Activated CD4-positive, alpha-beta memory T cell treated with anti-CD3 and anti-CD28 coated beads, Interleukin-2, amount 10 ng/mL, durations not matched to agents 7 days and 5 days (primary cell): ENCODE data around the gene IRF2. TPM values are rescaled to one million over a fixed set of nuclear protein-coding genes. Genes with fewer than 3 reads are reported as not detected.

Experiments
- CTCF ChIA-PET: fragments of 350-600 bp; sonication (Branson Sonifier 250); formaldehyde crosslinking; loops from one replicate; lab custom pipeline; 2021; ENCODE audit warnings: antibody characterized with exemption, inconsistent platforms; lab: Charles Lee
- POLR2A ChIA-PET: fragments of 350-600 bp; sonication (Branson Sonifier 250); formaldehyde crosslinking; loops from one replicate; lab custom pipeline; 2021; ENCODE audit warnings: antibody characterized with exemption; lab: Charles Lee
- DNase-seq: peaks from one replicate; pipeline ENCODE4 v3.0.0-alpha.2; 2020
- H3K27ac Mint-ChIP-seq: one replicate; pipeline ENCODE4 v1.8.0; 2021; ENCODE audit warnings: mild to moderate bottlenecking, mixed read lengths
- H3K27me3 Mint-ChIP-seq: one replicate; pipeline ENCODE4 v1.8.0; 2021; ENCODE audit warnings: mixed read lengths
- H3K36me3 Mint-ChIP-seq: one replicate; pipeline ENCODE4 v1.8.0; 2021; ENCODE audit warnings: low read depth, mixed read lengths
- H3K4me1 Mint-ChIP-seq: one replicate; pipeline ENCODE4 v1.8.0; 2021; ENCODE audit warnings: mixed read lengths
- H3K4me3 Mint-ChIP-seq: one replicate; pipeline ENCODE4 v1.8.0; 2021; ENCODE audit warnings: mild to moderate bottlenecking, mixed read lengths
- H3K9me3 Mint-ChIP-seq: one replicate; pipeline ENCODE4 v1.8.0; 2021; ENCODE audit warnings: mixed read lengths
- total RNA-seq, 2 experiments: library from RNA; stranded (reverse); gene quantifications; one replicate each; pipeline ENCODE4 v1.2.3, GENCODE V29; 2021

The IRF2 gene
- total RNA-seq, 2 experiments from 2014 or later, result 77.2 to 78.5 TPM

DNA sequence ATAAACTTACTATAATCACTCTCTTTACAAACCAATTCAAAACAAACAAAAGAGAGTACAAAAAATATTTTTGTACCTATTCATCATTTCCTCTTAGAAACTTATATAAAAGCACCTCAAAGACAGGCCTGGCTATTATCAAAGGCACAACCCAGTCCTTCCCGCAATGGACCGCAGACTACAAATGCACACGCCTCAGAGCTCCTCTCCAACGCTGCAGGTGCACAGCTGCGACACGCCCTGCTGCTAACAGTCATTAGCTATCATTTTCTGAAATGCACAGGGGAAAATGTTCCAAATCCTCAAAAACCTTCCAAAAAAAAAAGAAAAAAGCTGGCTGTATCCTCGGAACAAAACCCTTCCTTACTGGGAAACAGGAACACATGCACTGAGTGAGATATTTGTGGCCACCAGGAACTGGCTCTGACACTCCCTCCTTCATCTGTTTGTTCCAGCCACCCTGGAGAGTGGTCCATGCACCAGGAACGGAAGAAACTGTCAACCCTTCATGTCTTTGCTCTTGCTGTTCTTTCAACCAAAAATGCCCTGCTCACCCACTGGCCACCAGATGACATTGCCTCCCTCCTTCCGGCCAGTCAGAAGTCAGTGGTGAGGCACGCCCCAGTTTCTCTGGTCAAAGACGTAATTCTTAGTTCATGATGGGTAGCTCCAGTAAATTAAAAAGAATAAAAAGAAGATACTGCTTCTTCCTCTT lies 16.7 kb downstream of the IRF2 start:
- CTCF ChIA-PET, result interaction anchor here (1.6 kb wide), 1 partner anchor 193 kb away, joined by 5 read pairs; no protein-coding TSS in a partner anchor
- POLR2A ChIA-PET, result interaction anchor here (1.6 to 1.7 kb wide), 2 partner anchors 17 to 37 kb away, joined by 4 to 5 read pairs; partner anchors contain the start of gene IRF2

GRCh38 chr4:184456337-184456736 lies 18.0 kb downstream of the IRF2 start:
- ChIA-PET POLR2A (interaction anchor here (1.1 kb wide), 1 partner anchor 18 kb away, joined by 3 read pairs; the partner anchor contains the start of gene IRF2), CTCF (no interaction called here)
- Mint-ChIP-seq H3K4me1 (peaks cover 66% of the 10 kb centered on the region), H3K27ac (no peak overlapping the region), H3K27me3 (no peaks in the 10 kb centered on the region), H3K4me3 (no peak overlapping the region), H3K36me3 (peaks cover 41% of the 10 kb centered on the region), H3K9me3 (no peaks in the 10 kb centered on the region)
- no peak for DNase-seq

More for the DNA sequence above, 16.7 kb downstream of the IRF2 start:
- Mint-ChIP-seq H3K4me1 (peaks cover 70% of the 10 kb centered on the region), H3K4me3 (no peak overlapping the region), H3K27me3 (no peaks in the 10 kb centered on the region), H3K9me3 (no peaks in the 10 kb centered on the region), H3K36me3 (peaks cover 32% of the 10 kb centered on the region), H3K27ac (no peak overlapping the region)
- DNase-seq, result no peak

DNA sequence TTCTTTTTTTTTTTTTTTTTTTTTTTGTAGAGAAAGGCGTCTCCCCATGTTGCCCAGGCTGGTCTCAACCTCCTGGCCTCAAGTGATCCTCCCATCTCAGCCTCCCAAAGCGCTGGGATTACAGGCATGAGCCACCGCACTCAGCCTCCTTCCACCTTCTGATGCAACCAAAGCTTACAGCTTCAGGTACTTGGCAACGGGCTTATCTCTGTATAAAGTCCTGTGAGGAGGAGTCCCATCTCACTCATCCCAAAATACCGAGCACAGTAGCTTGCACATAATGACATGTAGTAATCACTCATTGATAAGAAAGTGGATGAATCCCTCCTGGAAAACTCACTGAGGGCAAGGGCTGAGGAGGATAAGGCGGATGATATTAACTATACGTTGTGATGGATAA lies 19.1 kb downstream of the IRF2 start:
- no peak overlapping the region for H3K27ac Mint-ChIP-seq
- DNase-seq, result no peak
- no peaks in the 10 kb centered on the region for H3K27me3 Mint-ChIP-seq
- H3K36me3 Mint-ChIP-seq, result peaks cover 45% of the 10 kb centered on the region
- no peak overlapping the region for H3K4me3 Mint-ChIP-seq
- no peaks in the 10 kb centered on the region for H3K9me3 Mint-ChIP-seq
- H3K4me1 Mint-ChIP-seq, result peaks cover 60% of the 10 kb centered on the region
- ChIA-PET POLR2A (interaction anchor here (1.1 kb wide), 1 partner anchor 19 kb away, joined by 3 read pairs; the partner anchor contains the start of gene IRF2), CTCF (interaction anchor here (0.6 kb wide), 1 partner anchor 390 kb away, joined by 3 read pairs; no protein-coding TSS in a partner anchor)

GRCh38 chr4:184453365-184454160 lies 20.8 kb downstream of the IRF2 start:
- H3K9me3 Mint-ChIP-seq, result no peaks in the 10 kb centered on the region
- peak overlapping the region; percentile 59 for H3K27ac Mint-ChIP-seq
- no peaks in the 10 kb centered on the region for H3K27me3 Mint-ChIP-seq
- peak; percentile 43 for DNase-seq
- H3K36me3 Mint-ChIP-seq, result peaks cover 45% of the 10 kb centered on the region
- peaks cover 59% of the 10 kb centered on the region for H3K4me1 Mint-ChIP-seq
- H3K4me3 Mint-ChIP-seq, result no peak overlapping the region
- ChIA-PET POLR2A (interaction anchor here (1.0 to 2.4 kb wide), 7 partner anchors 9 to 280 kb away, joined by 3 to 14 read pairs (median 4); partner anchors contain the start of gene IRF2), CTCF (interaction anchor here (1.7 kb wide), 1 partner anchor 189 kb away, joined by 6 read pairs; no protein-coding TSS in a partner anchor)

DNA sequence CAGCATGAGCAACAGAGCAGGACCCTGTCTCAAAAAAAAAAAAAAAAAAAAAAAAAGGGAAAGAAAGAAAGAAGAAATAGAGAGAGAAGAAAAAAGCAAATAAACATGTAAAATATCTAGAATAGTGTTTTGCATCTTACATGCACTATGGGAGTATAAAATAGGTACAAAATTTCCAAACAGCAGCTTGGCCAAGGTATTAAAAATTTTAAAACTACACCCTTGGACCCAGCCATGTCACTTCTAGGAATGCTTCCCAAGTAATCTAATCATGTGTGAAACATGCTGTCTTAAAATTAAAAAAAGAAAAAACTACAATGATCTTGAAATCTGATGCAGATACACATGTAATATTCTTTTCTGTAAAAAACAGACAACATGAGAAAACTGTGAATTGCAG lies 21.6 kb downstream of the IRF2 start:
- Mint-ChIP-seq H3K36me3 (peaks cover 45% of the 10 kb centered on the region), H3K4me1 (peaks cover 58% of the 10 kb centered on the region), H3K27me3 (no peaks in the 10 kb centered on the region), H3K4me3 (no peak overlapping the region), H3K27ac (no peak overlapping the region), H3K9me3 (no peaks in the 10 kb centered on the region)
- POLR2A ChIA-PET, result interaction anchor here (1.0 to 2.4 kb wide), 5 partner anchors 9 to 36 kb away, joined by 3 to 14 read pairs (median 4); partner anchors contain the start of gene IRF2
- CTCF ChIA-PET, result interaction anchor here (1.7 kb wide), 1 partner anchor 189 kb away, joined by 6 read pairs; no protein-coding TSS in a partner anchor
- DNase-seq, result no peak

DNA sequence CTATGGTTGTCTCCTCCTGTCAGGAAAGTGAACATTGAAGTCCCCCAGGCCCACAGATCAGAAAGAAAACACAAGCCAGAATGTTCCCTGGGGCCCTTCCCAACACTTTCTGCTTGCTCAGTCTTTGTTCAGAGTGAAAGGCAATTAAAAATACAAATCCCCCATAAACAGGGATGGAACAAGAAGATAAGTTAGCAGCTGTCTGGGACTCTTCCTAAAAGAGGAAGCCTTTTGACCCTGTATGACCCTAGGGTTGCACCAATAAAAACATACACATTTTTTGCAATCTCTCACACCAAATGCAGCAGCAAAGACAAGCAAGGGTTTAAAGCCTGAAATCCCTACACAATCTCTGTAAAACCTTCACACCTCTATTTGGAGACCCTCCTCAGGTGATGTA lies 22.6 kb downstream of the IRF2 start:
- peaks cover 46% of the 10 kb centered on the region for H3K36me3 Mint-ChIP-seq
- no peak overlapping the region for H3K4me3 Mint-ChIP-seq
- DNase-seq, result no peak
- H3K27ac Mint-ChIP-seq, result no peak overlapping the region
- ChIA-PET CTCF (interaction anchor here (1.0 kb wide), 1 partner anchor 14 kb away, joined by 5 read pairs; no protein-coding TSS in a partner anchor), POLR2A (no interaction called here)
- H3K9me3 Mint-ChIP-seq, result no peaks in the 10 kb centered on the region
- no peaks in the 10 kb centered on the region for H3K27me3 Mint-ChIP-seq
- peaks cover 61% of the 10 kb centered on the region for H3K4me1 Mint-ChIP-seq

DNA sequence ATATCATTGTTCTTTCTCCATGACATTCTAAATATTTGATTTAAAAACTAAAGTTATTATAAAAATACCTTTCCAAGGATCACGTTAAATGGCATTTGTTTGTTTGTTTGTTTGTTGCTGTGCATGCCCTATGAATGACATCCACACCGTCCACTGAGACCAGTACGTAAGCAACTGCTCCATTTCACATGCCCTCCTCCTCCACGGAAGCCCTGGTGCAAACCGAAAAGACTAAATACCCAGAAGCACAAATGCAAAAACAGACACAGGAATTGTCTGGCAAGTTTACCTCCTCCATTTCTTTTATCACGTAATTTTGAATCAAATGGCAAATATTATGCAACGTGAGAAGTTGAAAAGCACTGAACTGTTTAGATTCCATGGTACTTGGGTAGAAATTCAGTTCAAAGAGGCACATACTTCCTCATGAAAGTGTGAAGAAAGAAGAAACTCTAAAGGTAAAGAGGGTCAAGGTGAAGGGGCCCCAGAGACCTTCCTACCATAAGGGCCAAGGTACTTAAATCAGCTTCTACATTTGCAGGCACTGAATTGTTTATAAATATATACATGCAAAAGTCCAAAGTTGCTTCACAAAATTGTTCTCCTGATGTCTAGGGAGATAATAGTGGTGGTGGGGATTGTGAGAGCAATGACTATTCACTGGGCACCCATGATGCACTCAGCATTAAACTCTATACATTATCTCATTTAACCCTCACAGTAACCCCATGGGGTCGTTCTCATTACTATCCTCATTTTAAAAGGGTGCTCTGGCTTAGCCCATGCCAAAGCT lies 23.4 kb downstream of the IRF2 start:
- Mint-ChIP-seq H3K27me3 (no peaks in the 10 kb centered on the region), H3K4me3 (no peak overlapping the region), H3K9me3 (no peaks in the 10 kb centered on the region), H3K4me1 (peaks cover 64% of the 10 kb centered on the region), H3K36me3 (peaks cover 47% of the 10 kb centered on the region), H3K27ac (no peak overlapping the region)
- POLR2A ChIA-PET, result interaction anchor here (1.2 to 1.4 kb wide), 2 partner anchors 24 to 30 kb away, joined by 4 to 5 read pairs; partner anchors contain the start of gene IRF2
- no peak for DNase-seq
- CTCF ChIA-PET, result interaction anchor here (1.0 kb wide), 1 partner anchor 14 kb away, joined by 5 read pairs; no protein-coding TSS in a partner anchor

DNA sequence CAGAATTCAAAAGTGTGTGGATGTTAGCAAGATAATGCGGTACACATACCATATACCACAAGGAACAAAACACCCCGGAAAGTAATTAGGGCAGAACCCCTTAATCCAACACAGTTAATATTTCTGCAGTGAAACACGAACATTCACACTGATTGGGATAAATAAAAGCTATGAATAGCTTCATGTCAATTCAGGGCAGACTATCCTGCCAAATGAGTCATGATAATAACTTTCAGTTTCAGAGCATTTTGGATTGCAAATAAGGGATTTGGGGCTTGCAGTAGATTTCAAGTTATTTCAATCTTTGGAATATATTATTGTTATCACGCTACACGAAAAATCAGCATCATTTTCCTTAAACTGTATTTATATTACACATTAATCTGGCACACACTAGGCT lies 24.3 kb downstream of the IRF2 start:
- Mint-ChIP-seq H3K4me1 (peaks cover 66% of the 10 kb centered on the region), H3K27me3 (no peaks in the 10 kb centered on the region), H3K4me3 (no peak overlapping the region), H3K27ac (no peak overlapping the region), H3K9me3 (no peaks in the 10 kb centered on the region), H3K36me3 (peaks cover 51% of the 10 kb centered on the region)
- no peak for DNase-seq
- ChIA-PET CTCF (interaction anchor here (1.0 kb wide), 1 partner anchor 186 kb away, joined by 3 read pairs; no protein-coding TSS in a partner anchor), POLR2A (interaction anchor here (1.2 to 2.2 kb wide), 3 partner anchors 24 to 33 kb away, joined by 4 to 6 read pairs (median 5); partner anchors contain the start of gene IRF2)

- peak; percentile 20 for DNase-seq
- H3K27me3 Mint-ChIP-seq, result no peaks in the 10 kb centered on the region
- POLR2A ChIA-PET, result interaction anchor here (1.0 to 2.2 kb wide), 3 partner anchors 26 to 88 kb away, joined by 3 to 6 read pairs (median 5); partner anchors contain the start of gene IRF2
- peaks cover 63% of the 10 kb centered on the region for H3K4me1 Mint-ChIP-seq
- peaks cover 61% of the 10 kb centered on the region for H3K36me3 Mint-ChIP-seq
- peak overlapping the region; percentile 64 for H3K4me3 Mint-ChIP-seq
- peak overlapping the region; percentile 65 for H3K27ac Mint-ChIP-seq
- H3K9me3 Mint-ChIP-seq, result no peaks in the 10 kb centered on the region
- CTCF ChIA-PET, result interaction anchor here (0.8 to 1.0 kb wide), 2 partner anchors 13 to 185 kb away, joined by 3 read pairs; no protein-coding TSS in a partner anchor
These were observed 25.5 kb downstream of the IRF2 start for GRCh38 chr4:184448821-184449220.

GRCh38 chr4:184448141-184448540 lies 26.2 kb downstream of the IRF2 start:
- Mint-ChIP-seq H3K9me3 (no peaks in the 10 kb centered on the region), H3K27ac (no peak overlapping the region), H3K27me3 (no peaks in the 10 kb centered on the region), H3K4me1 (peaks cover 61% of the 10 kb centered on the region), H3K4me3 (no peak overlapping the region), H3K36me3 (peaks cover 67% of the 10 kb centered on the region)
- no peak for DNase-seq
- ChIA-PET CTCF (interaction anchor here (0.8 kb wide), 1 partner anchor 13 kb away, joined by 3 read pairs; no protein-coding TSS in a partner anchor), POLR2A (interaction anchor here (0.7 to 1.5 kb wide), 2 partner anchors 12 to 27 kb away, joined by 3 to 5 read pairs; partner anchors contain the start of gene IRF2)

- peaks cover 62% of the 10 kb centered on the region for H3K4me1 Mint-ChIP-seq
- POLR2A ChIA-PET, result interaction anchor here (0.7 to 1.5 kb wide), 2 partner anchors 12 to 27 kb away, joined by 3 to 5 read pairs; partner anchors contain the start of gene IRF2
- H3K4me3 Mint-ChIP-seq, result no peak overlapping the region
- no peak for DNase-seq
- peaks cover 67% of the 10 kb centered on the region for H3K36me3 Mint-ChIP-seq
- H3K9me3 Mint-ChIP-seq, result no peaks in the 10 kb centered on the region
- no peak overlapping the region for H3K27ac Mint-ChIP-seq
- H3K27me3 Mint-ChIP-seq, result no peaks in the 10 kb centered on the region
- CTCF ChIA-PET, result no interaction called here
These were observed 26.7 kb downstream of the IRF2 start for GRCh38 chr4:184447664-184448063.
